Fibroblast of skin of left quadriceps (primary cell): ENCODE data around the gene STARD8.
"Not testable (repeated sequence)": the region's sequence is repeated elsewhere in the genome, so short reads cannot be mapped to it uniquely, and the experiment has no call there.

ENCODE experiments used
- DNase-seq, 2 experiments: peaks; one replicate each; pipeline ENCODE4 v3.0.0-alpha.2; 2013; ENCODE audit warnings: low read depth in 2 of 2

STARD8 gene

GRCh38 chrX:68647156-68647957 lies at the start of gene STARD8:
STARD8 (plus strand) TSS chrX:68647666; CDS start chrX:68647883, 217 bp downstream.
- DNase-seq: no peak

GRCh38 chrX:68598841-68599240 lies 48.6 kb upstream of the STARD8 start:
- no peak for DNase-seq

- peak in 1 of 2 experiments; percentile 1 for DNase-seq
These were observed 48.0 kb upstream of the STARD8 start for GRCh38 chrX:68599256-68600152.

- DNase-seq: not testable (repeated sequence)
These were observed 43.2 kb upstream of the STARD8 start for GRCh38 chrX:68604216-68604615.

GRCh38 chrX:68614733-68615132 lies 32.7 kb upstream of the STARD8 start:
- DNase-seq: not testable (repeated sequence)

GRCh38 chrX:68627986-68628385 lies 19.5 kb upstream of the STARD8 start:
- no peak for DNase-seq

- not testable (repeated sequence) for DNase-seq
These were observed 17.5 kb upstream of the STARD8 start for GRCh38 chrX:68629936-68630335.

- DNase-seq: no peak
These were observed 16.1 kb upstream of the STARD8 start for GRCh38 chrX:68631336-68631735.

- no peak for DNase-seq
These were observed 15.0 kb upstream of the STARD8 start for GRCh38 chrX:68632491-68632890.

- no peak for DNase-seq
These were observed 13.5 kb upstream of the STARD8 start for GRCh38 chrX:68633981-68634380.

- no peak for DNase-seq
These were observed 12.7 kb upstream of the STARD8 start for GRCh38 chrX:68634649-68635227.

- DNase-seq: no peak
These were observed 6.8 kb upstream of the STARD8 start for GRCh38 chrX:68640661-68641060.

GRCh38 chrX:68644861-68645260 lies 2.6 kb upstream of the STARD8 start:
- DNase-seq: no peak

GRCh38 chrX:68646421-68646820 lies 1.0 kb upstream of the STARD8 start:
- no peak for DNase-seq

GRCh38 chrX:68648960-68649359 lies 1.5 kb downstream of the STARD8 start:
- DNase-seq: no peak

- no peak for DNase-seq
These were observed 3.0 kb downstream of the STARD8 start for GRCh38 chrX:68650491-68650890.

GRCh38 chrX:68651110-68651509 lies 3.6 kb downstream of the STARD8 start:
- DNase-seq: no peak

- no peak for DNase-seq
These were observed 5.1 kb downstream of the STARD8 start for GRCh38 chrX:68652326-68653170.

- DNase-seq: no peak
These were observed 7.2 kb downstream of the STARD8 start for GRCh38 chrX:68654693-68655092.

- not testable (repeated sequence) for DNase-seq
These were observed 9.0 kb downstream of the STARD8 start for GRCh38 chrX:68656473-68656872.

- no peak for DNase-seq
These were observed 11.1 kb downstream of the STARD8 start for GRCh38 chrX:68658530-68658929.
